IMR-90 (cell line): ENCODE measurements around the gene FRMD4B.

ENCODE experiments used
- CEBPB ChIP-seq: IDR thresholded peaks from 2 replicates; pipeline ENCODE4 v1.6.1; 2012; ENCODE audit warnings: low read depth, low read length, improper control_type of control experiment
- TF ChIP-seq, protein P1 (sequence below): conservative IDR thresholded peaks from 2 replicates; pipeline ENCODE4 v1.5.1; 2012; ENCODE audit warnings: mild to moderate bottlenecking, low read depth, low read length, improper control_type of control experiment

DNA sequence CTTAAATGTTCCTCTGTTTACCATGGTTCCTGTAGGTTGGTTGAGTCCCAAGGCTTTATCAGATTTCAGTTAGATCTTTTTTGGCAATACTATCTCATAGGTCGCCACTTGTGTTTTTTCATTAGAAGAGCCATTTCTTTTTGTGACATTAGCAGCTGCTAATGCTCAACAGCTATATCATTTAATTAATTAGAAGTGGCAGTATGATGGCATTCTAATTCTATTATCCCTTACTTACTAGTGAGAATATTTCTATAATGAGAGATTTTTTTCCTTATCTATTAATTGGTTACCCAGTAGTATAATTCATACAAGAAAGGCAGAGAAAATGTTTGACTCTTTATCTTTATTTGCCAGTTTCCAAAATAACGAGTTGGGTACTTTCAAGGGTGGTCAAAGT is 25.2 kb downstream of the FRMD4B start:
- no peak for TF ChIP-seq CEBPB
- TF ChIP-seq, protein P1, sequence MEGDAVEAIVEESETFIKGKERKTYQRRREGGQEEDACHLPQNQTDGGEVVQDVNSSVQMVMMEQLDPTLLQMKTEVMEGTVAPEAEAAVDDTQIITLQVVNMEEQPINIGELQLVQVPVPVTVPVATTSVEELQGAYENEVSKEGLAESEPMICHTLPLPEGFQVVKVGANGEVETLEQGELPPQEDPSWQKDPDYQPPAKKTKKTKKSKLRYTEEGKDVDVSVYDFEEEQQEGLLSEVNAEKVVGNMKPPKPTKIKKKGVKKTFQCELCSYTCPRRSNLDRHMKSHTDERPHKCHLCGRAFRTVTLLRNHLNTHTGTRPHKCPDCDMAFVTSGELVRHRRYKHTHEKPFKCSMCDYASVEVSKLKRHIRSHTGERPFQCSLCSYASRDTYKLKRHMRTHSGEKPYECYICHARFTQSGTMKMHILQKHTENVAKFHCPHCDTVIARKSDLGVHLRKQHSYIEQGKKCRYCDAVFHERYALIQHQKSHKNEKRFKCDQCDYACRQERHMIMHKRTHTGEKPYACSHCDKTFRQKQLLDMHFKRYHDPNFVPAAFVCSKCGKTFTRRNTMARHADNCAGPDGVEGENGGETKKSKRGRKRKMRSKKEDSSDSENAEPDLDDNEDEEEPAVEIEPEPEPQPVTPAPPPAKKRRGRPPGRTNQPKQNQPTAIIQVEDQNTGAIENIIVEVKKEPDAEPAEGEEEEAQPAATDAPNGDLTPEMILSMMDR = no peak
